Activated CD4-positive, alpha-beta T cell treated with anti-CD3 and anti-CD28 coated beads, Interleukin-2, amount 50 U/mL, for 48 hours (primary cell): Measurements from ENCODE around the gene TCF3.
"Not testable (repeated sequence)": the region's sequence is repeated elsewhere in the genome, so short reads cannot be mapped to it uniquely, and the experiment has no call there.

ENCODE experiments used
- DNase-seq, 2 experiments: peaks; one replicate each; pipeline ENCODE4 v3.0.0-alpha.2; 2020

Gene TCF3

DNA sequence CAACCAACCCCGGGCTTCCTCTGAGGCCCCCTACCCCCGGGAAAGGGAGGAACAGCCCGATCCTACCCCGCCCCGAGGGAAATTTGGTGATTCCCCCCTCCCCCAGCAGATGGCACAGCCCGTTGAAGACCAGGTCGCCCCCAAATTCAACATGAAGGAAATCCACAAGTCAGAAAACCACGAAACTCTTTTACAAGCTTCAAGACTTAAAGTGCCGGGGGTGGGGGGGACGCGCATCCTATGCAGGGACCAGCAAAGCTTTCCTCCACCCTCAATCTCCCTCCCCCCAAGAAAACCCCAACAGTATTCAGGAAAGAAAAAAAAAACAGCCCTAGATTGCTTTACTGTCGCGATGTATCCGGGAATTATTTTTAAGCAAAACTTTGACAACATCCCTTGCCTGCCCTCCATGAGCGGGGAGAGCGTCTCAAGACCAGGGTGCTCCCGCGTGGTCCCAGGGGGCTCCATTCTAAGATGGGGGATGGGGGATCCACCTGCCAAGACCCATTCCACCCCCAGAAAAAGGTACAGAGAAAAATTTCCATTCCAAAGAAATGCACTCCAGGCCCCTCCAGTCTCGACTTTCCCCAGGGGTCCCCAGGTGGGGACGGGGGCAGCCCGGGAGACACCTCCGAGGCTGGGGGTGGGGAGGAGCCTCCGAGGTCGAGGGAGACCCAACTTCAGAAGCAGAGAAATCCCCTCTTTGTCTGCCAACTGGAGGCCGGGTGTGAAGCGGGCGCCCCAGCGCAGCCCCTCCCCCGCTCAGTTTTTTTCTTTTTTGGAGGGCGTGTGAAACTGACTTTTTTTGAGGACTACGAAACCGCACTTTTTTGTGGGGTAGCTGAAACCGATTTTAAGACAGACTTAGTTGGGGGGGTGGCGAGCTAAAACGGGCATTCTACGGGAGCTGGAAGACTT, 1.5 kb downstream of the TCF3 start:
- peak; percentile 56 to 66 for DNase-seq

- no peak for DNase-seq
Measured at GRCh38 chr19:1649706-1650649, 2.4 kb downstream of the TCF3 start.

- peak in 1 of 2 experiments; percentile 35 for DNase-seq
Measured at GRCh38 chr19:1648920-1649541, 3.4 kb downstream of the TCF3 start.

DNA sequence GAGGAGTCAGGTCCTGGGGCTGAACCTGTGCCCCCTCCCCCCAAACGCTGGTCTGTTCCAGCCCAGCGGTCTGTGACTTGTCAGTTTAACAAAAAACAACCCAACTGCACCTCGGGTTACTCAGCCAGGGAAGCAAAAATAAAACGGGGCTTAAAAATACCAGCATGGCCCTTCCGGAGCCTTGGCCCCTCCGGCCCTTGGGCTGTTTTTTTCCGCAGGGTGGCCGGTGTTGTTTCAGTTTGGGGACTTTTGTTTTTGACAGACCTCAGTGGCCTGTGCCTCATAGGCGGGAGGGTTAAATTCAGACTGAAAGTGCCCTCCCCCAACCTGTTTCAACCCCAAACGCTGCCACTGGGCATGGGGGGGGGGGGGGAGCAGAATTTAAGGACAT, 4.0 kb downstream of the TCF3 start:
- no peak for DNase-seq

DNA sequence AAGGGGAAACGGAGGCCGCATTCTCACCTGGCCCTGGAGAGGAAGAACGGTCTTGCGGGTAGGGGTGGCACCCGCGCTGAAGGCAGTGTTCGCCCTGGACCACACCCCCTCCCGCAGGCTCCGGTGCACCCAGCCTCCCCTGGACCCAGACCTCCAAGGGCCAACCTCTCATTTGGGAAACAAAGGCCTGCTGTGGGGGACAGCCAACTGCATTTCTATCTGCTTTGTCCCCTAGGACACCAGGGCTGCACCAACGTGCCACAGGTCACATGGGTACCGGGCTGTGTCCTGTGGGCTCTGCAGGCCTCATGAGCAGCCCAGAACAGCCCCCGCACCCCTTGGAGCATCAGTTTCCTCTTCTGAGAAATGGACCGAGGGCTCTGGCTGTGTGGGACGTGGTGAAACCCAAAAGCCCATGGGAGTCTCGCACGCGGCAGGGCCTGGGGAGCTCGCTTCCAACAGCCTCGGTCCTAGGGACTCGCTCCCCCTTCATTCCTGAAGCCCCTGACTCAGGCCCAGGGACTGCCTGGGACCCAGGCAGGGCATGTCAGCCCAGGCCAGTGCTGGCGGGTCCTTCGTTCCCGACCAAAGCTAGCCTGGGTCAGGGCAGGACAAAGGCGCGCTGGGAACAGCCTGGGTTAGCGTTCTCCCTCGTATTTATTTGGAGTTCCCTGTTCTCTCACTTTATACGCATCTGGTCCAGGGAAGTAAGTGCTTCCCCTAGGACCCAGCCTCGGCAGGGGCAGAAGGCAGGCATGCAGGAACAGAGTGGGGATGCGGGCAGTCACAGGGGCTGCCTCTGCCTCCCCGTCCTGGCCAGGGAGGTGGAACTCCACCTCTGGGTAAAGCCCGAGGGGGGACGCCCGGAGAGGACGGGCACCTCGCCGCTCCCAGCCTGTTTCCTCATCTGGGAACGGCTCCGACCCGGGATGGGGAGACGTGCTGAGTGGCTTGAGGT, 4.6 kb downstream of the TCF3 start:
- DNase-seq, result no peak

- no peak for DNase-seq
Measured at GRCh38 chr19:1646659-1647453, 5.6 kb downstream of the TCF3 start.

- no peak for DNase-seq
Measured at GRCh38 chr19:1646149-1646548, 6.3 kb downstream of the TCF3 start.

DNA sequence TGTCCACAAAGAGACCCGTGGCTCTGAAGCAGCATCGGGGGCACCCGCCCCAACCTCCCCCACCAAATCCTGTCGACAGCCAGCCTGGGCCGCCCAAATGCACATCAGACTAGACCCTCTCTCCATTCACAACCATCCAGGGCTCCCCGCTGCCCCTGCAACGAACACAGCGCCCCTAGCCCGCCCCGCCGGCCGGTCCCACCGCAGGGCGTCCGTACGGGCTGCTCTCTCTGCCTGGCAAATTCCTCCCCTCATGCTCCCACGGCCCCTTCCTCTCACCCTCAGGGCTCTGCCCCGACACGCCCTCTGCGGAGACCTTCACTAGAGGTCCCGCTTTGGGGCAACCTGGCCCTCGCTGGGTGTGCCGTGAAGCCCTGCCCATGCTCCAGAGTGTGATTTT, 7.1 kb downstream of the TCF3 start:
- no peak for DNase-seq

- DNase-seq, result no peak
Measured at GRCh38 chr19:1644070-1644469, 8.3 kb downstream of the TCF3 start.

- DNase-seq, result not testable (repeated sequence)
Measured at GRCh38 chr19:1640893-1641448, 11.4 kb downstream of the TCF3 start.

- no peak for DNase-seq
Measured at GRCh38 chr19:1636325-1637236, 15.8 kb downstream of the TCF3 start.

DNA sequence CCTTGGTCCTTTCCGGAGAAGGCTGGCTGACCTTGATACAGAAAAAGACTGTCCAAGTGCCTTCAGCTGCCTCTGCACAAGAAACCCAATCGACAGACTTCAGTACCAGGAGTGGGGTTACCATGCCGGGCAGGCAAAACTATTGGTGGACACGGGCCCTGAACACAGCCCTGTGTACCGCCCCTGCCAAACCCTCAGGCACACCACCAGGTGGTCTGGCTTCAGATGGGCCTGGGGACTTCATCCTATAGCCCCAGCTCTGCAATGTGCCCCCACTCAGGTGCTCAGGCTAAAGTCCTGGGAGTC, 17.5 kb downstream of the TCF3 start:
- DNase-seq, result no peak

- DNase-seq, result no peak
Measured at GRCh38 chr19:1634242-1634937, 18.0 kb downstream of the TCF3 start.

- no peak for DNase-seq
Measured at GRCh38 chr19:1633269-1633826, 19.1 kb downstream of the TCF3 start.

- no peak for DNase-seq
Measured at GRCh38 chr19:1632462-1633268, 19.8 kb downstream of the TCF3 start.

- DNase-seq, result no peak
Measured at GRCh38 chr19:1631557-1632100, 20.8 kb downstream of the TCF3 start.

GRCh38 chr19:1630811-1631210, 21.6 kb downstream of the TCF3 start:
- DNase-seq, result no peak

DNA sequence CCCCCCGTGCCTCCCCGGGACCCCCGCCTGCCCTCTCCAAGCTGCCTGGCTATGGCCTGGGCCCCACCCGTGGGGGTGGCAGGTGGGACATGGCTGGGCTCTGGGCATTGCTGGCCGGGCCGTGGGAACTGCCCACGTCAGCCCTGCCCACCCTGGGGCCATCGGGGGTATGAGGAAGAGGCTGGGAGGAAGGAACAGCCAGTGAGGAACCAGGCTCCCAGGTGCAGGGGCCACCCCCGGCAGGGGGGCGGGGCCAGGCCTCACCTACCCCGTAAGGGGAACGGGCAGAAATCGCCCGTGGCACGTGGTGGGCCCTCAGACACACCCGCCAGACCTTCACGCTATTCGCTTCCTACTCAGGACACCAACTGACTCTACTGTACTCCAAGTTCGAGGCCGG, 22.4 kb downstream of the TCF3 start:
- no peak for DNase-seq
